ENCODE results near the gene AUP1.

AUP1 gene

GRCh38 chr2:74511104-74511989 is 18.2 kb downstream of the AUP1 start:
- DNase-seq = no peak

GRCh38 chr2:74510272-74510671 is 19.2 kb downstream of the AUP1 start:
- no peak for DNase-seq

DNA sequence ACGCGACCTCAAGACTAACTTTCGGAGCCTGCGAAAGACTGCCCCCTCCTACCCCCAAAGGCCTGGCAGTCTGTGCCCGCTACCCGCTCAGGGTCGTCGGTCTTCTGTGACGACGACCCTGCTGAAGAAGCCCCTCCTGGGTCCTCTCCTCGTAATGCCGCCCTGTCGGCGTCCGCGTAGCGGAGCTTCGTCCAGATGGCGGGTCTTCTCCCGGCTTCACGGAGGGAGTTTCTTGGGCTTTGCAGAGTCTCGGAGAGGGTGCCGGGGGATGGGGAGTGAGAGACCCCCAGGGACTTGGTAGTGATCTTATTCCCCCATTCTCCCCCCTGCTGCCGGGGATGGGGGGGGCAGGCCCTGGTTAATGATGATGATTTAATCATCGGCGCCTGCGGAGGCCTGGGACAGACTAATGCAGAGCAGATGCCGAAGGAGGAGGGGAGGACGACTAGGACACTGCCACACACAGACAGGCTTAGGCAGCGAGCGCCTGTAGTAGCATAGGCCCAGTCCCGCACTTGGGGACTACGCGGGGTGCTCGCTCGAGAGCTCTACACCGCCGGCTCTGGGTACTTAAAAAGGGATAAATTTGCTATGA is 21.5 kb downstream of the AUP1 start:
- no peak for DNase-seq

DNA sequence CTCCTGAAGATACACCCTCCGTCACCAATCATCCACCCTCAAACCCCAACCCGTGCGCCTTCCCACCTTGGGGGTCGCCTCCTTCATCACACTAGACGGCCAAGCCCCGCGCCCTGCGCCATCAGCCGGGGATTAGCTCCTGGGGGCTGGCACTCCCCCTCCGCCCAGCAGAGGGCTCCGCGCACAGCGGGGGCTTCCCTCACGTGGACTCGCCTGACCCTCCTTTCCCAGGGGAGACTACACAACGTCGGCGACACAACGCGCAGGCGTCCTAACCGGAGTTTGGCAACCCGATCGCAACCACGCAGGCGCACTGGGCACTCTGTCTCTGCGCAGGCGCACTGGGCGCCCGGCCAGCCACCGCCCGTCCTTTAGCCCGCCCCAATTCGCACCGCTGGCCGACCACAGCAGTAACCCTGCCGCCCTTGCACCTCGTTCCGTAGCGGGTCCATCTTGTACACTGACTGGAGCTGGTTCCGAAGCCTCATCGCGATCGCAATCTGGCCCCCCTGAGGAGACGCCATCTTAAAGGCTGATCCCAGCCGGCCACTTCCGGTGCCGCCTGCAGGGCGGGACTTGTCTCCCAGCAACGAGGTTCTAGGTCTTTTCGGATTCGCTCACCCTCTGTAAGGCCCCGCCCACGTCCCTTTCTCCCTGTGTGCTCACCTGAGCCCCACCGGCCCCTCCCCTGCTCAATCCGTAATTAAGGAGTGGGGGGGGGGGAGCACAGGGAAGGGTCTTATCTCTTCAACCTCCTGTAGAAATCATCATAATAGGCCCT is 22.2 kb downstream of the AUP1 start, which contains the start of gene PCGF1:
Gene PCGF1 (minus strand): TSS at position 551 of the 781 bp plus-strand sequence. CDS start 27 bp downstream, at position 524.
- DNase-seq = peak; percentile 94 to 99 (median 98)

DNA sequence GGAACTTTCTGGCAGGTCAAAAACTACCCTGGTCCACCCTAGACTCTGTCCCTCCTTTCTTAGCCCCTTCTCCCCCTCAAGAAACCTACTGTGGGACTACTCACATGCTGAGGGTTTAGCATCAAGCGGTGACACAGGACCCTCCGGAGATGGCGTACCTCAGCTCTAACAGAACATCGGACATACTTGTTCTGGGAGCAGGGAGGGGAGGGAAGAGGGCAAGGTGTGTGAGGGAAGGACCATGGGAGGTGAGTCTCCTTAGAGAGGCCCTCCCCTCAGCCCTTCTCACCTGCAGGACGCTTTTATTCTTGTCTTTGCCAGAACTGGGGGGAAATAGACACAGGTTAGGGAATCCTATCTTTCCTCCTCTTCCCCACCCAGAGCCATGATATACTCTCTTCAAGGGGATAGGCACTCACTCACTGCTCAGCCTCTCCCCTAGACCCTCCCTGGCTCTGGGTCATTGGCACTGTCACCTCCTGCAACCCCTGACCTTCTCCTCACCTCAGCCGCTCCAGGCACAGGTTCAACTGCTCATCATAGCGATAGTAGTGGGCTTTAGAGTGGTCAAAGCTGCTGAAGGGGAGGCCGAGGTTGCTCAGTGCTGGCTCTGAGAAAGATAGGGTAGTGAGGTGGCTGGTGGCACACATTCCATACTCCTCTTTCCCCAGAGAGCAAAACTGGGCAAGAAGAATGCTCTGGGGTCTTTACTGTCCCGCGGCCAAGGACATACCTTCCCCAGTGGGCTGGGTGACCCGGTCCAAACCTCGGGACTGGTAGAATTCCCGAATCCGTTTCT is 23.9 kb downstream of the AUP1 start:
- DNase-seq = no peak

DNA sequence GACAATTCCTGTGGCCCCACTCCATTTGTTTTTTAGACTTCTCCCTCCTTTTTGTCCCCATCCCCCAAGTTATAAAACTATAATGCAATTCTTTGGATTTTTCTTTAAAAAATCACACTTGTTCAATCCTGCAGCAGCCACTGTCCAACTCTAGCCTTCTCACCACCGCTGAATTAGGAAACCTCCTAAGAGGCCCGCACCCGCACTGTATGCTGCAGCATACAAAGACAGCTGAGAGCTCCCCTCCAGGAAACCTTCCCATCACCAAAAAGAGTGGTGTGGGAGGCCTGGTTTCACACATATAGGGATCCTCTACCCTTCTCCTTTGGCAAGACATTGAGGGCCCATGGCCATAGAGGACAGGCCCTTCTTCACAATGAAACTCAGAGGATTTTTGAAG is 24.9 kb downstream of the AUP1 start:
- DNase-seq = no peak

GRCh38 chr2:74503506-74504475 is 25.7 kb downstream of the AUP1 start:
- no peak for DNase-seq

GRCh38 chr2:74502720-74503505 is 26.6 kb downstream of the AUP1 start:
- peak in 1 of 4 experiments; percentile 6 for DNase-seq

- DNase-seq = no peak
Measured at GRCh38 chr2:74502147-74502719, 27.3 kb downstream of the AUP1 start.

DNA sequence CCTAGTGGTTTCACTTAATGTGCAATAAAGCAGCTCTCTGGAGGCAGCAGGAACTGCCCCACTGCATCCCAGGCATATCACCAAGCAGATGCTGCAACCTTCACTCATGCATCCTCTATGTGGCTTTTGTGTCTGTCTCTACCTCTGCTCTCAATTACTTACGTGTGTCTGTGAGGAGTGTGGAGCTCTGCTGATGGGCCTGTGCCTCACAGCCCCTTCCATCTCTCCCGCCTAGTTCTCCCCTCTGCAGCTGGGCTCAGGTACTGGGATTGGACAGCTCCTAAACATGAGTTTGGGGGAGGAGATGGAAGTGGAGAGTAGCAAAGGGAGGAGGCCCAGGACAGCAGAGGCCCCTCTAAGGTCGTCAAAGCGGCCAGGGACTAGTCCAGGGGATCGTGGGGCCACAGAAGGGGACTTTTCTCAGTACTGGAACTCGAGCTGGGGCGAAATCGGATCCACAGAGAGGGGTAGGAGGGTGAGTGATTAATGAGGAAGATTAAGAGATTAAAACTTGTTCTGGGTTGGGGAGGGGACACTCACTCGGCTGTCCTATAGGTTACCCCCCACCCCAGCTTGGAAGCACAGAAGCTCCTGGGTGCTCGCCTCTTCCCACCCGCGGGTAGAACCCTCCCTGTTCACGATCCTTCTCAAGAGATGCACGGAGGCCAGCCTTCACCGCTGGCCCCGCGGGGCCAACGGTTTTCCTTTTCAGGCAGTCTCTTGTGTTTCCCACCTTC is 28.0 kb downstream of the AUP1 start:
- DNase-seq = no peak

- no peak for DNase-seq
Measured at GRCh38 chr2:74500578-74500946, 28.9 kb downstream of the AUP1 start.

DNA sequence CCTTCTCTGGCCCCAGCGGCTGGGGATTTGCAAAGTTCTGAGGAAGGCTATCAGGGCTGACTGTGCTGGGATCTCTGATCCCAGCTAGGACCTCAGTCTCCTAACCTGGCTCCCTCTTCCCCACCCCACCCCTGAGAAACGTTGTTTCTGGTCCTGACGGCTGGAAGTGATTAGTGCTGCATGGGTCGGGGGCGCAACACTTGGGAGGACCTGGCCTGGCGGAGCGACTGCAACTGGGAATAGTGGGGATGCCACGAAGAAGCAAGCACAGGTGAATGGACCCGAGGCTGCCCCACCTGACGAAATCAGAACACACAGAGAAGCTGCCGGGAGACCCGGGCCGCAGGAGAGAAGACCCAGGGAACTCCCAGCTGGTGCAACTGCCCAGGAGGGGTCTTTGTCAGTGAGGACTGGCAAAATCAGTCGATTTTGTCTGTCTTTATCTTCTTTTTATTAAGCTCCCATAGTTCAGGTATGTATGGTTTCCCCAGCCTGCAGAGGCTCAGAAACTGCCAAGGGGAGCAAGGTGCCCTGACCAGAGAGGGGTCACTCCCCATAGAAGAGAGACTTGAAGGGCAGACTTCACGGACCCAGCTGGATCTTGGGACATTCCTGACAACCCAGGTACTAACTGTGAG is 29.4 kb downstream of the AUP1 start:
- no peak for DNase-seq

DNA sequence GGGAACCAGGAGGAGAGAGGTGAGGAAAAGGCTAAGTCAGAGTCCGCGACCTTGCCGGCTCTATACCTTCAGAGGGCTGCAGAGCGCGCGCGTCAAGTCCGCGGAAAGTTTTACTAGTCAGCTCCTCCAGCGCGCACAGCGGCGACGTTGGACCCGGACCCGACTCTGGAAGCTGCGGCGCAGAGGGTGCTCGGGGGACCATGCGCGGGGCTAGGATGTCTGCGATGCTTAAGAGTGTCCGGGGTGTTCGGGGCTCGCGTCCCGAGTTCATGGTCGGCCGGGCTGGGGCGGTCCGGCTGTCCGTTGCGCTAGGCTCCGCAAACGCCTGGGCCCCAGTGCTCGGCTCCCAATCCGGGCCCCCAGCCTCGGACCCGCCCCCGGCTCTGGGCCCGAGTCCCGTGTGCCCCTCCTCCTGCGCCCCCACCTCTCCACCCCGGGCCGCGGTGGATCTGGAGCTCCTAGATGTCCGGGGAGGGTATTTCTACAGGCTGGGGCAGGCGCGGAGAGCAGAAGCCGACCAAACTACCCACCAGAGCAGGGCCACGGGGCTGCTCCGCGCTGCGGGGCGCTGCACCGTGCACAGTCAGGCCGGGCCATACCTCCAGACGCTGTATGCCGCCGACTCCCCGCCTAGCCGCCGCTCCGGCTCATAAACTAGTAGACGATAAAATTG is 30.1 kb downstream of the AUP1 start, which contains the start of gene LBX2:
Gene LBX2 (minus strand): TSS at position 337 of the 673 bp plus-strand sequence. CDS start 66 bp downstream, at position 271.
- DNase-seq = peak in 1 of 4 experiments; percentile 15

DNA sequence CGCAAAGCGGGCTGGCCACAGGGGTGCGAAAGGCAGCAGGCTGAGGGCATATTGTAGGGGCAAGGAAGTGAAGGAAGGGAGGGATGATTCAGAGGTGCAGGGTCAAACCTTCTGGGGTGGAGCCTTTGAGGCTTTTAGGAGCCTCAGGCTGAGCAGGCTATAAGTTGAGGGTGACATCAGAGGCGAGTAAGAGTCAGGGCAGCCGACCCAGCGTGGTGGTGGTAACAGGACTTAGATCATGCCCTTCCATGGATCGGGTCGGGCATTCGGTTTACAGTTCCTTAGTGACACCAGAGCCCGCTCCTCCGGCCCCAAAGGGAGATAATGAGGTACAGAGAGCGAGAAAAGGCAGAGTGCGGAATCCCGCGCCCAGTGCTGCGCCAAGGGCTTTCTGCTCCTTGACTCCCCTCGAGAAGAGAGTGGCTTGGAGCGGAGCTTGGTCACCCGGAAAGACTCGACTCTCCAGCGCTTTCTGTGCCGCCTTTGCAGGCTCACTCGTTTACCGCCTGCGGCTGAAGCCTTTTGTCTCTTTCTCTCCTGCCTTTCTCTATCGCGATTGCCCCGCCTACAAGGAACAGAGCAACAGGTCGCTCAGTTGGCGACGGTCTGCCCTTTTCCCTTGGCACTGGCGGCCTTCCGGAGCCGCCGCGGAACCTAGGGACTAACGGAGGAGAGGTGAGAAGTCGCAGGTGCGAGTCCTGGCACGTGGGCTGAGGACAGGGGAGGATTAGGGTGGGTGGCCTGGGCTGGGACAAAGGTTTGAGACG is 30.8 kb downstream of the AUP1 start:
- DNase-seq = no peak

DNA sequence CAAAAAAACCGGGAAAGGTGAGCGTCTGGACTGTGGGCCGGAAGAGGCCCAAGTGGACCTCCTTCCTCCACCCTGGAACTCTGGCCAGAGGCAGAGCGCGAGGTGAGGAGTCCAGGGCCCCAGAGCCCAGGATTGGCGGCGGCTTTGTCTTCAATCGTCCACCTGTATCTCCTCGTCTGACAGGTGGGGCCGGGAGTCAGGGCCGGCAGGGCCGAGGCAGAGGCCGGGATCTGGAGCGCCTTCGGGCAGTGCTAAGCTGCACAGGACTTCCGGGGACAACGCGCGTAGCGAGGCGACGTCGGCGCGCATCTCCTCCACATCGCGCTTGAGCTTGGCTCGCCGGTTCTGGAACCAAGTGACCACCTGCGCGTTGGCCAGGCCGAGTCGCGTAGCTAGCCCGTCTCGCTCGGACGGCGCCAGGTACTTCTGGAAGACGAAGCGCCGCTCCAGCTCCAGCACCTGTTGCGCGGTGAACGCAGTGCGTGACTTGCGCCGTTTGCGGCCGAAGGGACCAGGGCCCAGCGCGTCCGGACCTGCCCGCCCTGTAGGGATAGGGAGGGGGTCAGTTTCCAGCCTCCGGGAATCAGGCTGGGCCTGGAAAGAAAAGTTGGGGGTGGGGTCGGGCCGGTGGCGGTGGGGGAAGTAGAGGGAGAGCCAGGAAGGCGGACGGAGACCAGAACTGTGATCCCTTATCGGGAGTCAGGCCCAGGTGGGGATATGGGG is 31.6 kb downstream of the AUP1 start:
- no peak for DNase-seq

GRCh38 chr2:74496997-74497776 is 32.3 kb downstream of the AUP1 start:
- DNase-seq = no peak

Measured in activated naive CD4-positive, alpha-beta T cell (primary cell).